DMS53 (cell line): Measurements from ENCODE around the gene ANKRD42.
A peak's percentile ranks its signal among the peaks of the same experiment; 100 is the strongest.

Experiments used
- DNase-seq: peaks from one replicate; lab custom pipeline; 2025; lab: John Stamatoyannopoulos, UW

The ANKRD42 gene

DNA sequence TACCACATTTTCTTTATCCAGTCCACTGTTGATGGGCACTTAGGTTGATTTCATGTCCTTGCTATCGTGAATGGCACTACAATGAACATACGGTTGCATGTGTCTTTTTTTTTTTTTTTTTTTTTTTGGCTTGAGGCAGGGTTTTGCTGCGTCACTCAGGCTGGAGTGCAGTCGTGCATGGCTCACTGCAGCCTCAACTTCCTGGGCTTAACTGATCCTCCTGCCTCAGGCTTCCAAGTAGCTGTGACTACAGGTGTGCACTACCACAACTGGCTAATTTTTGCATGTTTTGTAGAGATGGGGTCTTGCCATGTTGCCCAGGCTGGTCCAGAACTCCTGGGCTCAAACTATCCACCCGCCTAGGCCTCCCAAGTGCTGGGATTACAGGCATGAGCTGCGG is 94.1 kb downstream of the ANKRD42 start:
- DNase-seq, result peak; percentile 20

DNA sequence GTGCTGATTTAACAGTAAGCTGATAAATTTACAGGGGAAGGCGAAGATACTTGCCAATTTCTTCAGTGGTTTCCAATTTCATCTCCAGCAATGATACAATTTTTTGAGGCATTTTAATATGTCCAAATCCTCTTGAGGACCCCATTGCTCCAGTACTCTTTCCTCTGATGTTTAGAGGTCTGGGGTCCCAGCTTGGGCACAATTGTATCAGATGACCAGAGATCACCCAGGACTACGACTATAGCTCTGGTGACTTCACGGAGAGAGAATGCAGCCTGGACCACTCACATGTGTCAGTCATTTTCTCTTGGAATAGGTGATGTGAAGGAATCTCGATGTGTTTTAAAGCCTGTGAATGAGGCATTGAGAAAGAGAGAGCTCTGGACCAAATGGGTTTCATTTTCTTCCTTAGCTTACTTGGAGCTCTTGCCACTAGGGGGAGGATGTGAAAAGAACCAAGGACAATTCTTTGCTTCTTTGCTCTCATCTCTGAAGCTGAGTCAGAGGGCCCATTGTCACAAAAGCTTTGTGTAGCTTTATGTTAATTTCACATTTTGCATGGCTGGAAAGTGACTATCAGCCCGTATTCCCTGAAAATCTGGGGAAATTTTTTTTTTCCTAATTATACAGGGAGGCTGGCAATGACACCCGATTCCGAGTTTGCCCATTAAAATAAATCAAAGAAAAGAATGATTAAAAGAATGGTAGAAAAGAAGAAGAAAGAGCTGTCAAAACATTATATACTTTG is 99.4 kb downstream of the ANKRD42 start:
- peak; percentile 95 for DNase-seq

GRCh38 chr11:83293457-83293774 is 99.9 kb downstream of the ANKRD42 start:
- DNase-seq, result no peak

DNA sequence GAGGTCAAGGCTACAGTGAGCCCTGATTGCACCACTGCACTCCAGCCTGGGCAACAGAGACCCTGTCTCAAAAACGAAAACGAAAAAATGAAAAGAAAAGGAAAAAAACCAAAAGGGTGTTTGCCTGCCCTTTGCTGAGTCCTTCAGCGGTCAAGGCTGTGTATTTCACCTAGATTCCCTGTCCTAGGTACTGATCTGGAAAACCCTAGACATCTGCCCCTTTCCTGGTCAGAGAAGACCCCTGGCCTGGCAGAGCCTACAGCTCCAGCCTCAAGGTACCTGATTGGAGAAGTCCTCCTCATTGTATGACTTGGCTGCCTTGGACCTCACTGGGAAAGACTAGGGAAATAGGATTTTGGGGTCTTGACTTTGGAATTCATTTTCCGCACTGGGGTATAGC is 100.7 kb downstream of the ANKRD42 start:
- DNase-seq, result no peak
